Right atrium auricular region (tissue), 2 donors: ENCODE data around the gene MTOR. TPM values are rescaled to one million over a fixed set of nuclear protein-coding genes. Genes with fewer than 3 reads are reported as not detected.

Experiments used
- DNase-seq: peaks from one replicate; pipeline ENCODE4 v3.0.0-alpha.2; 2019; ENCODE audit warnings: low spot score
- H3K27ac ChIP-seq, 2 donors: fragments of 200-600 bp; sonication (generic); 1 replicate in 1 of 2; 2 replicates in 1 of 2; pipeline ENCODE4 v1.5.1; 2016 to 2019
- H3K27me3 ChIP-seq, 2 donors: fragments of 200-600 bp; sonication (generic); one replicate each; pipeline versions ENCODE4 v1.5.1 to v1.6.0; 2017 to 2019
- H3K36me3 ChIP-seq: fragments of 200-600 bp; sonication (generic); one replicate; pipeline ENCODE4 v1.5.1; 2016
- H3K4me1 ChIP-seq, 2 donors: fragments of 200-600 bp; sonication (generic); one replicate each; pipeline versions ENCODE4 v1.5.1 to v1.6.0; 2017 to 2019
- H3K4me3 ChIP-seq, 2 donors: fragments of 200-600 bp; sonication (generic); 1 replicate in 1 of 2; 2 replicates in 1 of 2; pipeline ENCODE4 v1.5.1; 2017 to 2019; ENCODE audit warnings: mild to moderate bottlenecking in 1 of 2, moderate library complexity in 1 of 2
- H3K9me3 ChIP-seq, 2 donors: fragments of 200-600 bp; sonication (generic); one replicate each; pipeline ENCODE4 v1.5.1; 2019
- total RNA-seq, 2 donors: library from RNA; depleted of rRNA; stranded (reverse); fragments of >200 nt; gene quantifications; one replicate each; pipeline ENCODE4 v1.1.0, GENCODE V29; 2016
- TF ChIP-seq, protein P1 (sequence below), 2 donors: fragments of 200-600 bp; sonication (generic); IDR thresholded peaks; one replicate each; pipeline ENCODE4 v1.5.1; 2019; ENCODE audit warnings: antibody characterized with exemption in 2 of 2

Gene MTOR
- total RNA-seq, 2 donors from 2014 or later, result 28.1 to 36.0 TPM

DNA sequence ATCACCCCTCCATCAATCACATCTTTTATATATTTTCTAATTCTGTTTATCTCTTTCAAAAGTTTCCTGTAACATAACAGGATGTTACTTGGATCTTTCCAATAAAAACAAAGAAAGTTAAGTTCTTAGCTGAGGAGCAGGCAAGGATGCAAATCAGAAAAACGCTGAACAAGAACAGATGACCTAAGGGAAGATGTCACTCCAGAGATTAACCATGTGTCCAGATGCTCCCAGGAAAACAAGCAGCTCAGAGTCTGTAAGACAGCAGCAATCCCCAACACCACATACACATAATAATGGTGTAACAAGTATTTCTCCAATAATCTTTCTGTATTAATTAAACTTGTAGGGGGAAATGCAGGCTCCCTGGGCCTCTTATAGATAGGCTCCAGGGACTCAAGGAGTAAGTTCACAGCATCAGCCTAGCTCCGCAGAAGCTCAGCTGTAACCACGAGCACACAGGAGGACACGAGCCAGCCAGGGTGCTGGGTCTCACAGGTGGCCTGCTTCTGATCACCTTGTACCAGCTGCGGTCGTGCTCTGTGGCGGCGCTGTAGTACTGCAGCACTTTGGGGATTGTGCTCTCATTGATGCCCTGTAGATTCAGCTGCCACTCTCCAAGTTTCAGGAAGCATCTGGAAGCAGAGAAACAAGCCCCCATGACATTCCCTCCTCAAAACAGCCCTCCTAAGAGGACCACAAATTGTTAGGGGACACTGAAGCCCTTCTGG, 129.6 kb downstream of the MTOR start:
- TF ChIP-seq, protein P1, sequence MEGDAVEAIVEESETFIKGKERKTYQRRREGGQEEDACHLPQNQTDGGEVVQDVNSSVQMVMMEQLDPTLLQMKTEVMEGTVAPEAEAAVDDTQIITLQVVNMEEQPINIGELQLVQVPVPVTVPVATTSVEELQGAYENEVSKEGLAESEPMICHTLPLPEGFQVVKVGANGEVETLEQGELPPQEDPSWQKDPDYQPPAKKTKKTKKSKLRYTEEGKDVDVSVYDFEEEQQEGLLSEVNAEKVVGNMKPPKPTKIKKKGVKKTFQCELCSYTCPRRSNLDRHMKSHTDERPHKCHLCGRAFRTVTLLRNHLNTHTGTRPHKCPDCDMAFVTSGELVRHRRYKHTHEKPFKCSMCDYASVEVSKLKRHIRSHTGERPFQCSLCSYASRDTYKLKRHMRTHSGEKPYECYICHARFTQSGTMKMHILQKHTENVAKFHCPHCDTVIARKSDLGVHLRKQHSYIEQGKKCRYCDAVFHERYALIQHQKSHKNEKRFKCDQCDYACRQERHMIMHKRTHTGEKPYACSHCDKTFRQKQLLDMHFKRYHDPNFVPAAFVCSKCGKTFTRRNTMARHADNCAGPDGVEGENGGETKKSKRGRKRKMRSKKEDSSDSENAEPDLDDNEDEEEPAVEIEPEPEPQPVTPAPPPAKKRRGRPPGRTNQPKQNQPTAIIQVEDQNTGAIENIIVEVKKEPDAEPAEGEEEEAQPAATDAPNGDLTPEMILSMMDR (IDR thresholded peaks at IDR 0.05), result no peak
- Histone ChIP-seq H3K9me3 (no peaks in the 10 kb centered on the region), H3K4me1 (no peaks in the 10 kb centered on the region), H3K4me3 (no peak overlapping the region), H3K36me3 (peaks cover 61% of the 10 kb centered on the region), H3K27ac (no peak overlapping the region), H3K27me3 (no peaks in the 10 kb centered on the region)
- DNase-seq, result no peak

DNA sequence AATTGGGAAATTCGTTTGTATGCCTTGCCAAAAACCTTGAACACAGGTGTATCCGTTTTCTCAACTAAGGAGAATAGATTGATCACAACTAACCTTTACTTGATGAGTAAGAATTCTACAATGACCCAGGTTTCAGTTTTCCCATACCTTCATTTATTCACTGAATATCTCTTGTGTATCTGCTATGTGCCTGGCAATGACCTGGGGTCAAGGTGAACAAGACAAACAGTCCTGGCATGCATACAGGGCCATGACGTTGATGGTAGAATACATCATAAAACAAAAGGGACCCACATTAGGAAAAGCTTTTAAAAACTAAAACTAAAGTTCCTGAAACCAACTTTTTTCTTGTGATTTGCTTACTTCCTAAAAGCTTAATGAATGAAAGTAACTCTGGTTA, 130.5 kb downstream of the MTOR start:
- Histone ChIP-seq H3K4me1 (no peaks in the 10 kb centered on the region), H3K4me3 (no peak overlapping the region), H3K27me3 (no peaks in the 10 kb centered on the region), H3K9me3 (no peaks in the 10 kb centered on the region), H3K36me3 (peaks cover 63% of the 10 kb centered on the region), H3K27ac (no peak overlapping the region)
- TF ChIP-seq, protein P1 (IDR thresholded peaks at IDR 0.05), result no peak
- DNase-seq, result no peak

DNA sequence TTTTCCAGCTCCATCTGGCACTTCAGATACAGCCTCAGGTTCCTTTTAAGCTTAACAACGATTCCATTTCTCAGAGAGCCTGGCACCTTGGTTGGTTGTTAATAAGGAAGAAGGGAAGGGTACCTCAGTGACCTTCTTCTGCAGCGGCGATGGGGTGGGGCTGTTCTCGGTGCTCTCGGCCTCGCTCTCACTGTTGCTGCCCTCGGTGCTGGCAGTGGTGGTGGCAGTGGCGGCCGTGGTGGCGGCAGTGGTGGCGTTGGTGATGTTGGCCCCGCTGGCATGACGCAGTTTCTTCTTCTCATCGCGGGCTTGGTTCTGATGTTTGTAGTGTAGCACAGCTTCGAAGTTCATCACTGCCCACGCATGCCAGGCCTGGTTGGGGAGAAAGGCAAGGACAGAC, 131.9 kb downstream of the MTOR start:
- TF ChIP-seq, protein P1 (IDR thresholded peaks at IDR 0.05), result no peak
- Histone ChIP-seq H3K4me1 (no peaks in the 10 kb centered on the region), H3K9me3 (no peaks in the 10 kb centered on the region), H3K36me3 (peaks cover 74% of the 10 kb centered on the region), H3K27ac (no peak overlapping the region), H3K27me3 (no peaks in the 10 kb centered on the region), H3K4me3 (no peak overlapping the region)
- DNase-seq, result no peak

DNA sequence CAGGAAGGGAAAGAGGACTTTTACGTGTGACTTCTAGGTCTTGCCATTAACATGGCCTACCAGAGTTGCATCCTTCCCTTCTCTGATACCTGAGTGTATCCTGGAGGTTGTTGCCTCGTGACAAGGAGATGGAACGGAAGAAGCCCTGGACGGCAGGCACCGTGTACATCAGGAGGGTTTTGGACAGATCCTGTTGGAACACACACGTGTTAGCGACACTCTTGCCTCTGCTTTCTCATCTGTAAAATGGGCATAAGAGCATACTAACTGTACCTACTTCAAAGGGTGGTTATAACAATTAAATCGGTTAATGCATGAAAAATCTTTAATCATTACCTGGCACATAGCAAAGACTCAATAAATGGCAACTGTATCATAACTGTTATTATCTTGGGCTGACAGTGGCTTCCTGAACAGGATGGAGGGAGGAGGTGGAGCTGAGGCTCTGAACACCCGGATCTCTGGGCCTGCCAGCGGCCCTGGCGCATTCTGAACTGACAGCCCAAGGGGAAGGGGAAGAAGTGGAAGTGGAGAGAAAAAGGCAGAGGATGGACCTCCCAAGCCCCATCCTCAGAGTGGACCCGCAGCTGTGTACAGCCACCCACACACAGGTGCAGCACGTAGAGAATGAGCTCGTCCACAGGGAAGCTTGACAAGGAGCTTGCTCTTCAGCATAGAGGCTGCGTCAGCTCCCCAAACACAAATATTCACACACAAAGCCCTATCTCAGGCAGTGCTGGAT, 132.5 kb downstream of the MTOR start:
- no peak overlapping the region for H3K27ac ChIP-seq
- H3K27me3 ChIP-seq, result no peaks in the 10 kb centered on the region
- TF ChIP-seq, protein P1 (IDR thresholded peaks at IDR 0.05), result no peak
- H3K4me1 ChIP-seq, result no peaks in the 10 kb centered on the region
- H3K36me3 ChIP-seq, result peaks cover 80% of the 10 kb centered on the region
- DNase-seq, result no peak
- no peaks in the 10 kb centered on the region for H3K9me3 ChIP-seq
- H3K4me3 ChIP-seq, result no peak overlapping the region

DNA sequence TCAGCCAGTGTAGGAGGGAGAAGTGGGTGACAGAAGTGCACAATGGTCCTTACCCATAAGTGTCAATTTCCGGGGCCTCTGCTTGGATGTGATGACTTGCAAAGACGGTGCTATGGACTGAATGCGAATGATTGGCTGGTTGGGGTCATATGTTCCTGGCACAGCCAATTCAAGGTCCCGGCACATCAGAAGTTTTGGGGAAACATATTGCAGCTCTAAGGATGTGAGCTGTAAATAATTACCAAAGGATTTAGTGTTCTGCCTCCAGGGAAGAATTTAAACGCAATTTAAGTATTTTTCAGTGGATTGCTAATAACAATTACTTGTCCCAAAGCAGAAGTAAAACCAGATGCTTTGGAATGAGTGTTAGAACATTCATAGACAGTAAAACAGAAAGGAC, 135.8 kb downstream of the MTOR start:
- TF ChIP-seq, protein P1 (IDR thresholded peaks at IDR 0.05), result no peak
- peaks cover 92% of the 10 kb centered on the region for H3K36me3 ChIP-seq
- H3K9me3 ChIP-seq, result no peaks in the 10 kb centered on the region
- H3K4me1 ChIP-seq, result no peaks in the 10 kb centered on the region
- H3K27ac ChIP-seq, result no peak overlapping the region
- H3K27me3 ChIP-seq, result no peaks in the 10 kb centered on the region
- no peak for DNase-seq
- no peak overlapping the region for H3K4me3 ChIP-seq
